ENCODE results near the gene KCNJ1.

KCNJ1 gene

GRCh38 chr11:128832121-128832497, 35.0 kb downstream of the KCNJ1 start:
- TF ChIP-seq CTCF (IDR thresholded peaks at IDR 0.05; ENCODE audit: low read depth, low read length, missing control alignments) = no peak
- no peak for DNase-seq (ENCODE audit: low read depth)
- no peak overlapping the region for H3K4me3 ChIP-seq (ENCODE audit: low read depth, low read length)

DNA sequence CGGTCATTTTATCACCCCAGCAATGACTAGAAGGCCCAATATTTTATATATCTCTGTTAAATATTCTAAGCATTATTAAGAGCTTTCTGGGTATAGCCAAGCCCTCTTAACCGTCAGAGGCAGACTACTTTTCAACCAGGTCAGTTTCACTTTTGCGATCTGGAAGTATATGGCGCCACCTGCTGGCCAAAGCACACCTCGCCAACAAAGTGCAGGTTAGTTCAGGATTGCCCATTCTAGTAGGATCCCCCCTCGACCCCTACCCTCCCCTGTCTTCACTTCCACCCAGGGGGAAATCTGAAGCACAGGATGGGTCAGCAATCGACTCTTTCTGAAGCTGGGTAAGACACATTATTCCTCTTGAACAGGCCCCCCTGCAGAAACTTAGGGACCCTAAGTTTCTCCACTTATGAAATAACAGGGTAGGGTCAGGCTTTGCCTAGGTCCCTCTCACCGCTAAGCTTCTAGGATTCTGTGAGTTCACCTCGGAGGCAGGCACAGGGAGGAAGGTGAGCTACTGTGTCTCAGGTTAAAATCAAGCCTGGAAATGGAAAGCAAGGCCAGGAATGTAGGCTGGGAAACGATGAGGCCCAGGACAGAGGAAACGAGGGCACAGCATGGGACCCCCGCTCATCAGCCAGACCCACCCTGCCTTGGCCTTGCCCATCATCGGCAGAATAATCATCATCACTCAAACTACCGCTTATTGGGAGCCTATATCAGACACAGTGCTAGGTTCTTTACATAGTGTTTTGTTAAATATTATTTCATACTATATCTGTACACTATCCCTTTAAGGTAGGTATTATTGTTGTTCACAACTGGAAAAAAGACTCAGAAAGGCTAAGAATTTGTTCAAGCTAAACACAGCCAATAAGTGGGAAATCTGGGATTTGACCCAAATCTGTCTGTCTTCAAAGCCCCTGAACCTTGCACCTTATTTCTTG, 35.6 kb downstream of the KCNJ1 start:
- TF ChIP-seq CTCF (IDR thresholded peaks at IDR 0.05; ENCODE audit: low read depth, low read length, missing control alignments) = peak; percentile 85
- DNase-seq (ENCODE audit: low read depth) = peak; percentile 70
- H3K4me3 ChIP-seq (ENCODE audit: low read depth, low read length) = no peak overlapping the region

DNA sequence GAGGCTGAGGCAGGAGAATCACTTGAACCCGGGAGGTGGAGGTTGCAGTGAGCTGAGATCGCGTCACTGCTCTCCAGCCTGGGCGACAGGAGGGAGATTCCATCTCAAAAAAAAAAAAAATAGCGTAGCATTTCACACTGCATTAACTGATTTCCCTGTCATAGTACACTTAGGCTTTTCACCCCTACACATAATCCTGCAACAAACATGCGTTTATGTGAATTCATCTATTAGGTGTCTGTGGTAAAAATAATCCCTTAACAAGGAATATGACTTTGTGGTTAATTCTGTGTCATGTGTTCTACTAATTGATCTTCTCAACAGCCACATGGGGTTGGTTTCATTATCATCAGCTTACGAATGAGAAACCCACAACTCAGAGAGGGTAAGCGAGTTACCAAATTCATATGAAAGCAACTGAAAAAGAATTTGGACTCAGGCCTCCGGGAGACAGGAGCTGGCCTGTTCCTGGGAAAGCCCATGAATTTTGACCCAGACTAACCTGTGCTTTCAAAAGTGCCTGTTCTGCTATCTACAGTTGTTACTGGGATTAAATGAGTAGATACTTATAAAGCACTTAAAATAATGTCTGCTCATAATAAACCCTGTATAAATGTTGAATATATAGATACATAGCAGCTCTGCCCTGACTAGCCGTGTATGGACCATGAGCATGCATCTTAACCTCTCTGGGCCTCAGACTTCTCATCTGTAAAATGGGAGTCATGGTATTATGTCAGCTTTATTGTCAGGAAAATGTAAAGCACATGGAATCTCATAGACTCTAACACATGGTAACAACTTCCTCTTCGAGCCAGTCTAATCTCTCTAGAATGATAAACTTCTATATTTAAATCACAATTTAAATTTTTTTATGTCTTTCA, 36.6 kb downstream of the KCNJ1 start:
- no peak overlapping the region for H3K4me3 ChIP-seq (ENCODE audit: low read depth, low read length)
- DNase-seq (ENCODE audit: low read depth) = no peak
- TF ChIP-seq CTCF (IDR thresholded peaks at IDR 0.05; ENCODE audit: low read depth, low read length, missing control alignments) = no peak

DNA sequence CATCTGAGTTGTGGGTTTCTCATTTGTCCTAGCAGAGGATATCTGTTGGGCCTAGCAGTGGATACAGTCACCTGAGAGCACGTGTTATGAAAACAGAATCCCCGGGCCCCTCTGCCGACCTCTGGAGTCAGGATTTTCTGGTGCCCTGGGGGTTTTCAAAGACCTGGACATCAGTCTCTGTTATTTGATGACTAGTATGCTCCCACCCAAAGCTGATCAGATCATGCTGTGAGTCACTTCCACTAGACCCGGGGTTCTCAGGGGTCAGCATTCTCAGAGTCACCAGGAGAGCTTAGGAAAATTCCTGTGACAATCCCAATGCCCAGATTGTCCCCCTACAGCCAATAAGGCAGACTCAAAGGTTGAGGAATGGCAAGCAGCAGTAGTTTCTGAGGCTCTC, 38.7 kb downstream of the KCNJ1 start:
- no peak for TF ChIP-seq CTCF (IDR thresholded peaks at IDR 0.05; ENCODE audit: low read depth, low read length, missing control alignments)
- DNase-seq (ENCODE audit: low read depth) = no peak
- H3K4me3 ChIP-seq (ENCODE audit: low read depth, low read length) = no peak overlapping the region

DNA sequence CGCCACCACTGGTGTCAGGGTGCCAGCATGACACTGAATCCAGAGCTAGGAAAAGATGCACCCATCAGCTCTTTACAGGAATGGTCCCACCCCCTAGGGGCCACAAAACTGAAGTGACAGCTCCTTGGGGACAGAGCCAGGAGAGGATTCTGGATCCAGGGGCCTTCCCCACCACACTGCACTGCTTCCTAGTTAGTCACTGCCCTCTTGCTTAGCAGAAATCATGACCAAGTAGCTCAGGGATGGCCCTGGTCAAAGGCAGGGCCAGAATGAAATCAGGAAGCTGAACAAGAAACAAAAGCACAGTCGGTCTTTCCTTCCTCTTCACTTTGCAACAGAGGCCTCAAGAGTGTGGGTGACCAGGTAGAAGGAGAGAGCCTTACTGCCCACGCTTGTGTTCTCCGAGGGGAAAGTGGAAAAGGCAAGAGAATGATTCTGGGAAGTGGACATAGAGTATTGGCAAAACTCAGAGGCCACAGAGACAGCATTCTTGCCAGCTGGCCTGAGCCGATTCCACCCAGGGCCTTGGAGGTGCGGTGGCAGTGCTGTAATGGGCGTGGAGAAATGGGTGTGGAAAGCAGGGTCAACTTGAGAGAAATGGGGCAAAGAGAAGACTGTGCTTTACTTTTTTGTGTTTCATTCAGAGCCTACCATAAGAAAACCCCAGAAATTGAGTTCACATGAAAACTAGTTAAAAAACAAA, 39.8 kb downstream of the KCNJ1 start:
- TF ChIP-seq CTCF (IDR thresholded peaks at IDR 0.05; ENCODE audit: low read depth, low read length, missing control alignments) = no peak
- H3K4me3 ChIP-seq (ENCODE audit: low read depth, low read length) = no peak overlapping the region
- DNase-seq (ENCODE audit: low read depth) = no peak

DNA sequence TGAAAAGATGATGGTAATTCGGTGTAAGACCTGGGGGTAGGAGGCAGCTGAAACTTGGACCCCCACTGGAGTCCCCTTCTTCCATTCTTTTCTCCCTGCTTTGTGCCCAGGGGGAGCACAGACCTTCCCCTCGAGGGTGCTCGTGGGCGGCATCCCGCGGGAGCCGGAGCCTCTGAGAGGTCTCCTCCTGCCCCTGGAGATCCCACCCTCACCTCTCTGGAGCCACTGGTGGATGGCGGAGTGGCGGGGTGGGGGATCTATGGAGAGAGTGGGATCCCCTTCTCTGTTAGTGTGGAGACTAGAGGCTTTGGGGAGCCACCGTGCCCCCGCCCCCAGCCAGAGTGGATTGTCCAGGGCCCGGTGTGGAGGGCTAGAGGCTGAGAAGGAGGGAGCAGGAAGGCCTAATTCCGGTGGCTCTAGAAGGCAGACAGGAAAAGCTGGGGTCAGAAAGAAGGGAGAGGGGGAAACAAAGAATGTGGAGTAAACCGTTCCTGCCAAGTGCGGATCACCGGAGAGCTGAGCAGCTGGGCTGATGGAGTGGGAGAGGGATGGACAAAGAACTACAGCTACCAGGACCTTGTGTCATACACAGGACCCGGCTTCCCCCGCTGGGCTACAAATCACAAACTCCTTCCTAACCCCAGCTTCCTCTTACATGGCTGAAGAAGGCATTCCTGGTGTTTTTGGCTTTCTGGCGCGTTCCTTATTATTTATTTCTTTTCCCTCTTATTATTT, 41.9 kb downstream of the KCNJ1 start:
- no peak for TF ChIP-seq CTCF (IDR thresholded peaks at IDR 0.05; ENCODE audit: low read depth, low read length, missing control alignments)
- no peak for DNase-seq (ENCODE audit: low read depth)
- no peak overlapping the region for H3K4me3 ChIP-seq (ENCODE audit: low read depth, low read length)
